CD14-positive monocyte (primary cell): Measurements from ENCODE around the gene RAPH1. TPM values are rescaled to one million over a fixed set of nuclear protein-coding genes. Genes with fewer than 3 reads are reported as not detected.

Source experiments
- DNase-seq, 3 donors: peaks; one replicate each; pipeline ENCODE4 v3.0.0-alpha.2; 2011 to 2022
- H2AFZ ChIP-seq: 2 replicates; pipeline ENCODE4 v1.6.0; 2012; ENCODE audit warnings: mild to moderate bottlenecking, low read depth, low read length, inconsistent platforms; ENCODE audit not compliant: insufficient read depth, poor library complexity, severe bottlenecking
- H3K27ac ChIP-seq, 2 donors: 1 replicate in 1 of 2; 2 replicates in 1 of 2; pipeline ENCODE4 v1.5.1; 2012 to 2013; ENCODE audit warnings: low read length in 2 of 2, control low read depth in 1 of 2, inconsistent platforms in 1 of 2, low read depth in 1 of 2, mild to moderate bottlenecking in 1 of 2
- H3K27me3 ChIP-seq, 2 donors: one replicate each; pipeline versions ENCODE4 v1.6.0 to v1.6.1; 2011 to 2013; ENCODE audit warnings: low read length in 2 of 2; ENCODE audit not compliant: control insufficient read depth in 2 of 2, insufficient read depth in 2 of 2
- H3K36me3 ChIP-seq, 2 donors: replicated peaks in 1 of 2; 1 replicate in 1 of 2; 2 replicates in 1 of 2; pipeline versions ENCODE4 v1.5.1 to v1.6.1; 2012 to 2013; ENCODE audit warnings: low read length in 2 of 2, control low read depth in 1 of 2, inconsistent platforms in 1 of 2, mild to moderate bottlenecking in 1 of 2; ENCODE audit not compliant: insufficient read depth in 2 of 2, control insufficient read depth in 1 of 2
- H3K4me1 ChIP-seq, 2 donors: 1 replicate in 1 of 2; 2 replicates in 1 of 2; pipeline versions ENCODE4 v1.5.1 to v1.6.1; 2012 to 2013; ENCODE audit warnings: low read length in 2 of 2, control low read depth in 1 of 2, inconsistent platforms in 1 of 2, mild to moderate bottlenecking in 1 of 2, moderate library complexity in 1 of 2; ENCODE audit not compliant: insufficient read depth in 2 of 2, control insufficient read depth in 1 of 2
- H3K4me2 ChIP-seq: replicated peaks from 2 replicates; pipeline ENCODE3; 2012; ENCODE audit warnings: low read length, moderate library complexity, mild to moderate bottlenecking; ENCODE audit not compliant: poor library complexity, severe bottlenecking; ENCODE audit errors: extremely low read depth
- H3K4me3 ChIP-seq, 3 experiments: fragments of 200-600 bp in 1 of 3; sonication (generic) in 1 of 3; replicated peaks in 1 of 3; 1 replicate in 2 of 3; 2 replicates in 1 of 3; pipeline ENCODE4 v1.5.1; 2011 to 2013; ENCODE audit warnings: low read length in 3 of 3, mild to moderate bottlenecking in 3 of 3, control low read depth in 2 of 3, low read depth in 2 of 3, inconsistent platforms in 1 of 3, moderate library complexity in 1 of 3
- H3K79me2 ChIP-seq: 2 replicates; pipeline ENCODE4 v1.6.0; 2012; ENCODE audit warnings: mild to moderate bottlenecking, control low read depth, inconsistent platforms, low read length, moderate library complexity; ENCODE audit not compliant: insufficient read depth
- H3K9ac ChIP-seq: 2 replicates; pipeline ENCODE4 v1.6.0; 2017; ENCODE audit warnings: low read length, mild to moderate bottlenecking; ENCODE audit not compliant: insufficient read depth, poor library complexity, severe bottlenecking
- H3K9me3 ChIP-seq, 2 donors: replicated peaks in 1 of 2; 1 replicate in 1 of 2; 2 replicates in 1 of 2; pipeline versions ENCODE4 v1.5.1 to v1.6.1; 2012 to 2013; ENCODE audit warnings: low read length in 2 of 2, control low read depth in 1 of 2; ENCODE audit not compliant: control insufficient read depth in 1 of 2, insufficient read depth in 1 of 2
- H4K20me1 ChIP-seq: 2 replicates; pipeline ENCODE4 v1.6.0; 2012; ENCODE audit warnings: mild to moderate bottlenecking, low read length, control low read depth, moderate library complexity; ENCODE audit not compliant: insufficient read depth
- H3K27ac Mint-ChIP-seq, 7 donors: one replicate each; pipeline ENCODE4 v1.8.0; 2020; ENCODE audit warnings: mild to moderate bottlenecking in 7 of 7, mixed read lengths in 7 of 7, moderate library complexity in 6 of 7, inconsistent platforms in 2 of 7
- H3K27me3 Mint-ChIP-seq, 3 donors: one replicate each; pipeline ENCODE4 v1.8.0; 2021 to 2022; ENCODE audit warnings: low read depth in 3 of 3, mild to moderate bottlenecking in 3 of 3, mixed read lengths in 3 of 3, moderate library complexity in 3 of 3, inconsistent platforms in 1 of 3
- H3K36me3 Mint-ChIP-seq, 2 donors: one replicate each; pipeline ENCODE4 v1.8.0; 2020; ENCODE audit warnings: mixed read lengths in 2 of 2, inconsistent platforms in 1 of 2, mild to moderate bottlenecking in 1 of 2
- H3K4me1 Mint-ChIP-seq: one replicate; pipeline ENCODE4 v1.8.0; 2020; ENCODE audit warnings: mild to moderate bottlenecking, mixed read lengths
- H3K4me3 Mint-ChIP-seq, 2 donors: one replicate each; pipeline ENCODE4 v1.8.0; 2020; ENCODE audit warnings: mild to moderate bottlenecking in 2 of 2, mixed read lengths in 2 of 2, moderate library complexity in 1 of 2
- H3K9me3 Mint-ChIP-seq, 7 donors: one replicate each; pipeline ENCODE4 v1.8.0; 2020 to 2022; ENCODE audit warnings: mixed read lengths in 7 of 7, mild to moderate bottlenecking in 6 of 7, moderate library complexity in 6 of 7, inconsistent platforms in 2 of 7
- CTCF ChIP-seq: fragments of 200-600 bp; IDR thresholded peaks from one replicate; pipeline ENCODE4 v1.8.0; 2022; ENCODE audit warnings: antibody characterized with exemption, mild to moderate bottlenecking
- WGBS: methylation state at CpG from one replicate; pipeline ENCODE4 v1.1.5; 2013; ENCODE audit warnings: missing lambda C conversion rate; ENCODE audit not compliant: insufficient coverage; 5-methylcytosine and 5-hydroxymethylcytosine counted together
- intact Hi-C, 2 donors: fragments of 100-400 bp; cut with micrococcal nuclease; formaldehyde crosslinking; loops; one replicate each; pipeline versions ENCODE4 v1.15.0 to v1.15.1; 2023
- polyA plus RNA-seq, 3 donors: library from polyadenylated mRNA; depleted of rRNA in 1 of 3; unstranded in 2 of 3; stranded (reverse) in 1 of 3; fragments of 300-500 nt in 2 of 3; fragments of >200 nt in 1 of 3; fragmentation: Illumina TruSeq in 2 of 3; gene quantifications; 1 replicate in 2 of 3; 2 replicates in 1 of 3; pipeline ENCODE4 v1.2.3, GENCODE V29; 2012 to 2021

Gene RAPH1
- polyA plus RNA-seq, 3 donors = 3.8 to 5.1 (median 4.5) TPM

- Histone ChIP-seq H3K27me3 (no peaks in the 10 kb centered on the region), H3K9me3 (no peaks in the 10 kb centered on the region), H3K4me1 (no peaks in the 10 kb centered on the region), H3K36me3 (no peaks in the 10 kb centered on the region), H3K27ac (no peak overlapping the region), H3K4me2 (no peak overlapping the region), H3K79me2 (no peaks in the 10 kb centered on the region), H3K9ac (no peak overlapping the region), H3K4me3 (no peak overlapping the region), H4K20me1 (no peaks in the 10 kb centered on the region), H2AFZ (no peak overlapping the region)
- no peak for DNase-seq
- TF ChIP-seq CTCF = no peak
- Mint-ChIP-seq H3K4me1 (no peaks in the 10 kb centered on the region), H3K9me3 (no peaks in the 10 kb centered on the region), H3K27me3 (peaks cover 0 to 8% (median 3%) of the 10 kb centered on the region in 3 donors), H3K27ac (no peak overlapping the region), H3K4me3 (no peak overlapping the region), H3K36me3 (no peaks in the 10 kb centered on the region)
- intact Hi-C loops = no loop called here
- 100% methylated on average over 1 of the region's 3 CpGs for WGBS
Measured at GRCh38 chr2:203582468-203582867, 47.4 kb upstream of the RAPH1 start.

- H3K9me3 ChIP-seq = no peaks in the 10 kb centered on the region
- no peaks in the 10 kb centered on the region for H3K36me3 ChIP-seq
- DNase-seq = no peak
- intact Hi-C loops = no loop called here
- no peaks in the 10 kb centered on the region for H3K4me1 ChIP-seq
- H3K4me1 Mint-ChIP-seq = no peaks in the 10 kb centered on the region
- no peaks in the 10 kb centered on the region for H4K20me1 ChIP-seq
- no peaks in the 10 kb centered on the region for H3K27me3 ChIP-seq
- H3K36me3 Mint-ChIP-seq = no peaks in the 10 kb centered on the region
- H3K4me2 ChIP-seq = no peak overlapping the region
- no peak overlapping the region for H3K9ac ChIP-seq
- no peaks in the 10 kb centered on the region for H3K79me2 ChIP-seq
- no peak overlapping the region for H3K4me3 ChIP-seq
- H3K27me3 Mint-ChIP-seq = peaks cover 1 to 6% (median 3%) of the 10 kb centered on the region in 3 donors
- WGBS = 84% methylated on average over 4 of the region's 5 CpGs
- H3K9me3 Mint-ChIP-seq = peaks cover 0 to 2% (median 0%) of the 10 kb centered on the region in 7 donors
- no peak overlapping the region for H2AFZ ChIP-seq
- H3K27ac Mint-ChIP-seq = no peak overlapping the region
- no peak overlapping the region for H3K4me3 Mint-ChIP-seq
- H3K27ac ChIP-seq = no peak overlapping the region
- no peak for TF ChIP-seq CTCF
Measured at GRCh38 chr2:203580844-203581243, 45.7 kb upstream of the RAPH1 start.
